OCI-LY7 (cell line): Measurements from ENCODE around the gene TDRD10. TPM values are rescaled to one million over a fixed set of nuclear protein-coding genes. Genes with fewer than 3 reads are reported as not detected.

Experiments used
- BruUV-seq: library from RNA; stranded (reverse); fragments of 400-500 nt; replicated peaks from 2 replicates; lab custom pipeline; 2021; lab: Mats Ljungman, UMichigan
- CTCF ChIA-PET: fragments of 300-600 bp; sonication (Branson Sonifier 250); formaldehyde crosslinking; loops from one replicate; lab custom pipeline; 2022; ENCODE audit warnings: antibody characterized with exemption; ENCODE audit not compliant: unreplicated experiment; lab: Charles Lee
- POLR2A ChIA-PET: fragments of 300-600 bp; sonication (Branson Sonifier 250); formaldehyde crosslinking; loops from one replicate; lab custom pipeline; 2022; ENCODE audit warnings: antibody characterized with exemption; lab: Charles Lee
- DNase-seq: peaks from one replicate; pipeline ENCODE4 v3.0.0-alpha.2; 2015; ENCODE audit warnings: low spot score
- H2AFZ ChIP-seq: fragments of 200-600 bp; sonication (generic), shearing (Covaris generic); 2 replicates; pipeline ENCODE4 v1.6.1; 2014; ENCODE audit warnings: mild to moderate bottlenecking, antibody characterized with exemption, low read length, moderate library complexity
- H3K27ac ChIP-seq: fragments of 200-600 bp; sonication (generic); 2 replicates; pipeline ENCODE4 v1.5.1; 2014; ENCODE audit warnings: mixed run types, low read depth, mild to moderate bottlenecking, moderate library complexity, low read length, inconsistent platforms; ENCODE audit not compliant: poor library complexity, severe bottlenecking
- H3K36me3 ChIP-seq: fragments of 200-600 bp; sonication (generic); 2 replicates; pipeline ENCODE4 v1.6.1; 2014; ENCODE audit warnings: mild to moderate bottlenecking, antibody characterized with exemption, low read length, moderate library complexity, mixed read lengths; ENCODE audit not compliant: insufficient read depth
- H3K4me1 ChIP-seq: fragments of 200-600 bp; sonication (generic); 2 replicates; pipeline ENCODE4 v1.5.1; 2014; ENCODE audit warnings: mild to moderate bottlenecking, low read length; ENCODE audit not compliant: insufficient read depth, poor library complexity, severe bottlenecking
- H3K4me2 ChIP-seq: fragments of 200-600 bp; sonication (generic); 2 replicates; pipeline ENCODE4 v1.6.1; 2014; ENCODE audit warnings: mild to moderate bottlenecking, low read length
- H3K4me3 ChIP-seq: fragments of 200-600 bp; sonication (generic); 2 replicates; pipeline ENCODE4 v1.5.1; 2014; ENCODE audit warnings: mild to moderate bottlenecking, low read depth, low read length; ENCODE audit not compliant: poor library complexity, severe bottlenecking
- H3K79me2 ChIP-seq: fragments of 200-600 bp; sonication (generic); 2 replicates; pipeline ENCODE4 v1.6.1; 2016; ENCODE audit warnings: low read depth, mild to moderate bottlenecking, low read length, moderate library complexity, mixed read lengths; ENCODE audit not compliant: insufficient read depth
- H3K9me2 ChIP-seq: fragments of 200-600 bp; sonication (generic); 2 replicates; pipeline ENCODE4 v1.6.1; 2016; ENCODE audit warnings: mild to moderate bottlenecking, low read length, mixed read lengths; ENCODE audit not compliant: insufficient read depth
- H3K9me3 ChIP-seq: fragments of 200-600 bp; sonication (generic); 2 replicates; pipeline ENCODE4 v1.6.1; 2014; ENCODE audit warnings: mild to moderate bottlenecking, mixed run types, low read length, mixed read lengths
- H4K20me1 ChIP-seq: fragments of 200-600 bp; sonication (generic); 2 replicates; pipeline ENCODE4 v1.6.1; 2014; ENCODE audit warnings: mild to moderate bottlenecking, antibody characterized with exemption, low read length, moderate library complexity, mixed read lengths; ENCODE audit not compliant: insufficient read depth
- EZH2phosphoT487 ChIP-seq: fragments of 200-600 bp; sonication (generic); IDR thresholded peaks from 2 replicates; pipeline ENCODE4 v1.6.1; 2018; ENCODE audit warnings: low read depth, borderline replicate concordance, mild to moderate bottlenecking, mixed run types, antibody characterized with exemption, low read length, moderate library complexity, mixed read lengths
- intact Hi-C: fragments of 100-400 bp; cut with micrococcal nuclease; formaldehyde crosslinking; loops from one replicate; pipeline ENCODE4 v1.10.0; 2022; ENCODE audit not compliant: unreplicated experiment
- total RNA-seq, 2 experiments: library from RNA; depleted of rRNA in 1 of 2; stranded (reverse); fragments of >200 nt in 1 of 2; shearing (Covaris generic) in 1 of 2; gene quantifications; 2 replicates each; pipeline ENCODE4 v1.2.3, GENCODE V29; 2014 to 2022
- TF ChIP-seq, protein P1 (sequence below): fragments of 200-600 bp; sonication (generic); conservative IDR thresholded peaks from 2 replicates; pipeline ENCODE4 v1.5.1; 2014; ENCODE audit warnings: mild to moderate bottlenecking, antibody characterized with exemption, low read length, moderate library complexity, mixed read lengths

Gene TDRD10
- total RNA-seq, 2 experiments from 2014 or later: 0.13 TPM; not detected in 1

DNA sequence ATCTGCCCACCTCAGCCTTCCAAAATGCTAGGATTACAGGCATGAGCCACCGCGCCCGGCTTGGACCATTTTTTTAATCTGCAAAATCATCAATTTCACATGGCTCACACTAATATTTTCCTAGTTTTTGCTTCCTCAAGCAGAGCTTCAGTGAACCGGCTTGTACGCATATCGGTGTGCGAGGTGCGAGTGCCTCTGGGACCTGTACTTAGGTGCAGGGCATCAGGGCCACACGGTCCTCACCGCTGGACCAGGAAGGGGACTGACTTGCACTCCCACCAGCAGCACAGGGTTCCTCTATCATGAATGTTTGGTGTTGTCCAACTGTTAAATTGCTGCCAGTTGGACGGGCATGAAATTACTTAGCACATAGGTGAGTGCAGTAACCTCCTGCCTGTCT lies 15.6 kb downstream of the TDRD10 start:
- H4K20me1 ChIP-seq: no peaks in the 10 kb centered on the region
- intact Hi-C loops: no loop called here
- H3K4me1 ChIP-seq: no peaks in the 10 kb centered on the region
- H3K36me3 ChIP-seq: no peaks in the 10 kb centered on the region
- no TSS peak for BruUV-seq
- ChIA-PET POLR2A (interaction anchor here (0.7 kb wide), 1 partner anchor 121 kb away, joined by 3 read pairs; no protein-coding TSS in a partner anchor), CTCF (no interaction called here)
- H3K4me3 ChIP-seq: no peak overlapping the region
- no peaks in the 10 kb centered on the region for H3K9me3 ChIP-seq
- no peak overlapping the region for H3K27ac ChIP-seq
- H2AFZ ChIP-seq: no peak overlapping the region
- no peaks in the 10 kb centered on the region for H3K9me2 ChIP-seq
- DNase-seq: no peak
- no peaks in the 10 kb centered on the region for H3K79me2 ChIP-seq
- TF ChIP-seq, protein P1, sequence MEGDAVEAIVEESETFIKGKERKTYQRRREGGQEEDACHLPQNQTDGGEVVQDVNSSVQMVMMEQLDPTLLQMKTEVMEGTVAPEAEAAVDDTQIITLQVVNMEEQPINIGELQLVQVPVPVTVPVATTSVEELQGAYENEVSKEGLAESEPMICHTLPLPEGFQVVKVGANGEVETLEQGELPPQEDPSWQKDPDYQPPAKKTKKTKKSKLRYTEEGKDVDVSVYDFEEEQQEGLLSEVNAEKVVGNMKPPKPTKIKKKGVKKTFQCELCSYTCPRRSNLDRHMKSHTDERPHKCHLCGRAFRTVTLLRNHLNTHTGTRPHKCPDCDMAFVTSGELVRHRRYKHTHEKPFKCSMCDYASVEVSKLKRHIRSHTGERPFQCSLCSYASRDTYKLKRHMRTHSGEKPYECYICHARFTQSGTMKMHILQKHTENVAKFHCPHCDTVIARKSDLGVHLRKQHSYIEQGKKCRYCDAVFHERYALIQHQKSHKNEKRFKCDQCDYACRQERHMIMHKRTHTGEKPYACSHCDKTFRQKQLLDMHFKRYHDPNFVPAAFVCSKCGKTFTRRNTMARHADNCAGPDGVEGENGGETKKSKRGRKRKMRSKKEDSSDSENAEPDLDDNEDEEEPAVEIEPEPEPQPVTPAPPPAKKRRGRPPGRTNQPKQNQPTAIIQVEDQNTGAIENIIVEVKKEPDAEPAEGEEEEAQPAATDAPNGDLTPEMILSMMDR: no peak
- no peak for TF ChIP-seq EZH2phosphoT487
- no peak overlapping the region for H3K4me2 ChIP-seq

DNA sequence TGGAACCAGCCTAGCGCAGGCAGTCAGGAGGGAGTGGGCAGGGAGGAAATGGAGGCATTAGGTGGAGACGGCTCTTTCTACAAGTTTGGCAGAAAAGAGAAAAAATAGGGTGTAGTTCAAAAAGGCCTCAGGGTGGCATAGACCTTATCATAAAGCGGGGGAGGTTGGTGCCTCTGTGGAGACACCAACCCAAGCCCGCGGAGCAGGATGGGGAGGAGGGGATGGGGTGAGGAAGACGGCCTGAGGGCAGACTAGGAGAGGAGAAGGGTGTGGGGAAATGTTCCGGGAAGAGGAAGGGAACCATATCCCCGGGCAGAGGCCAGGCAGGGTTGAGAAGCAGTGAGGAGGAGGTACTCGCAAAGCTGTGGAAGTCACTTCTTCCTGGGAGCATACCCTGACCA lies 17.6 kb downstream of the TDRD10 start:
- TF ChIP-seq EZH2phosphoT487: no peak
- TF ChIP-seq, protein P1: no peak
- Histone ChIP-seq H3K27ac (no peak overlapping the region), H2AFZ (no peak overlapping the region), H3K36me3 (no peaks in the 10 kb centered on the region), H3K4me1 (no peaks in the 10 kb centered on the region), H3K9me3 (no peaks in the 10 kb centered on the region), H3K9me2 (no peaks in the 10 kb centered on the region), H3K4me2 (no peak overlapping the region), H4K20me1 (no peaks in the 10 kb centered on the region), H3K79me2 (no peaks in the 10 kb centered on the region), H3K4me3 (no peak overlapping the region)
- DNase-seq: no peak
- POLR2A ChIA-PET: interaction anchor here (0.7 kb wide), 1 partner anchor 245 kb away, joined by 3 read pairs; no protein-coding TSS in a partner anchor
- CTCF ChIA-PET: no interaction called here
- intact Hi-C loops: no loop called here
- no TSS peak for BruUV-seq

DNA sequence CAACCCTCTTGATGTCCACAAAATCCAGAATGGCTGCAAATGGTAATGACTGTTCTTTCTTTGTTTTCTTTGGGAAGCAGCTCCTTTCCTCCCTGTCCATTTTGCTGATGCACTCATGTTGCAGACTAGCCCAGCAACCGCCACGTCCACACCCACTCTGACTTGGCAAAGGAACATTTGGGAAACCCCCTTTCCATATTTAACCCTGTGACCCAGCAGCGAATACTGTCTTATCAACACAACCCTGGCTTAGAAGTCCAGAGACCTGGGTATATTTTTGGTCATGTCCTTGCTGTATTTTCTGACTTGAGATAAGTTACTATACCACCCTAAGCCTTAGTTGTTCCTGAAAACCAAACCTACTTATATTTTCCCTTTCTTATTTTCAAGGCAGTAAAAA lies 18.3 kb downstream of the TDRD10 start:
- H3K27ac ChIP-seq: no peak overlapping the region
- no peaks in the 10 kb centered on the region for H3K9me3 ChIP-seq
- TF ChIP-seq EZH2phosphoT487: no peak
- TF ChIP-seq, protein P1: no peak
- no peaks in the 10 kb centered on the region for H3K36me3 ChIP-seq
- H3K79me2 ChIP-seq: no peaks in the 10 kb centered on the region
- ChIA-PET CTCF (no interaction called here), POLR2A (no interaction called here)
- BruUV-seq: no TSS peak
- H3K9me2 ChIP-seq: no peaks in the 10 kb centered on the region
- intact Hi-C loops: no loop called here
- H3K4me3 ChIP-seq: no peak overlapping the region
- no peaks in the 10 kb centered on the region for H4K20me1 ChIP-seq
- no peaks in the 10 kb centered on the region for H3K4me1 ChIP-seq
- no peak for DNase-seq
- H3K4me2 ChIP-seq: no peak overlapping the region
- H2AFZ ChIP-seq: no peak overlapping the region
